Neural cell (in vitro differentiated cells): Measurements from ENCODE around the gene DPYD. TPM values are rescaled to one million over a fixed set of nuclear protein-coding genes. Genes with fewer than 3 reads are reported as not detected.

Experiments used
- H2AFZ ChIP-seq: fragments of 200-600, 300-800 bp; sonication (generic), shearing (Covaris generic); 2 replicates; pipeline ENCODE4 v1.6.0; 2014; ENCODE audit warnings: low read depth, mild to moderate bottlenecking, antibody characterized with exemption, low read length, moderate library complexity
- H3F3A ChIP-seq: fragments of 200-600 bp; shearing (Covaris generic); 2 replicates; pipeline ENCODE4 v1.6.1; 2016; ENCODE audit warnings: mild to moderate bottlenecking, moderate library complexity, mixed read lengths, antibody characterized with exemption, low read length; ENCODE audit not compliant: insufficient read depth, poor library complexity, severe bottlenecking
- H3K27ac ChIP-seq: fragments of 200-600, 300-800 bp; sonication (generic), shearing (Covaris generic); 2 replicates; pipeline ENCODE4 v1.5.1; 2014; ENCODE audit warnings: mild to moderate bottlenecking, low read length, moderate library complexity
- H3K27me3 ChIP-seq: fragments of 300-800, 200-600 bp; sonication (generic), shearing (Covaris generic); 2 replicates; pipeline ENCODE4 v1.6.0; 2014; ENCODE audit warnings: mild to moderate bottlenecking, low read depth, low read length, moderate library complexity; ENCODE audit not compliant: insufficient read depth
- H3K36me3 ChIP-seq: fragments of 300-800, 200-600 bp; sonication (generic), shearing (Covaris generic); 2 replicates; pipeline ENCODE4 v1.5.1; 2014; ENCODE audit warnings: mild to moderate bottlenecking, antibody characterized with exemption, low read length, moderate library complexity; ENCODE audit not compliant: insufficient read depth
- H3K4me2 ChIP-seq: fragments of 300-800, 200-600 bp; sonication (generic), shearing (Covaris generic); 2 replicates; pipeline ENCODE4 v1.6.0; 2014; ENCODE audit warnings: mild to moderate bottlenecking, low read length
- H3K4me3 ChIP-seq: fragments of 300-800, 200-600 bp; sonication (generic), shearing (Covaris generic); 2 replicates; pipeline ENCODE4 v1.5.1; 2014; ENCODE audit warnings: mild to moderate bottlenecking, low read length, moderate library complexity
- H3K79me2 ChIP-seq: fragments of 200-600 bp; shearing (Covaris generic); replicated peaks from 2 replicates; pipeline ENCODE4 v1.6.0; 2014; ENCODE audit warnings: mild to moderate bottlenecking, low read length, moderate library complexity; ENCODE audit not compliant: insufficient read depth
- H3K9ac ChIP-seq: fragments of 300-800, 200-600 bp; sonication (generic), shearing (Covaris generic); 2 replicates; pipeline ENCODE4 v1.6.1; 2016; ENCODE audit warnings: mild to moderate bottlenecking, low read length, mixed read lengths
- H3K9me2 ChIP-seq: fragments of 200-600 bp; shearing (Covaris generic); 2 replicates; pipeline ENCODE4 v1.6.1; 2016; ENCODE audit warnings: mild to moderate bottlenecking, low read length, mixed read lengths; ENCODE audit not compliant: insufficient read depth
- H3K9me3 ChIP-seq: fragments of 200-600, 300-800 bp; sonication (generic), shearing (Covaris generic); 2 replicates; pipeline ENCODE4 v1.6.1; 2016; ENCODE audit warnings: mild to moderate bottlenecking, mixed run types, low read length, moderate library complexity, mixed read lengths
- H4K20me1 ChIP-seq: fragments of 200-600 bp; shearing (Covaris generic); 2 replicates; pipeline ENCODE4 v1.6.1; 2016; ENCODE audit warnings: mild to moderate bottlenecking, mixed run types; ENCODE audit not compliant: insufficient read depth
- CTCF ChIP-seq: fragments of 450-650 bp; IDR thresholded peaks from 2 replicates; pipeline ENCODE4 v1.5.1; 2014; ENCODE audit warnings: antibody characterized with exemption, mild to moderate bottlenecking, moderate library complexity; ENCODE audit not compliant: poor library complexity, severe bottlenecking
- EP300 ChIP-seq: fragments of 450-650 bp; conservative IDR thresholded peaks from 2 replicates; pipeline ENCODE4 v1.6.1; 2014; ENCODE audit warnings: antibody characterized with exemption, mild to moderate bottlenecking, moderate library complexity; ENCODE audit not compliant: poor library complexity, severe bottlenecking
- EZH2 ChIP-seq: fragments of 200-600, 300-800 bp; shearing (Covaris generic), sonication (generic); IDR thresholded peaks from 2 replicates; pipeline ENCODE4 v1.6.1; 2014; ENCODE audit warnings: antibody characterized with exemption, low read length, borderline replicate concordance, mild to moderate bottlenecking; ENCODE audit not compliant: insufficient read depth, poor library complexity, severe bottlenecking
- MXI1 ChIP-seq: fragments of 450-650 bp; conservative IDR thresholded peaks from 2 replicates; pipeline ENCODE4 v1.6.1; 2014; ENCODE audit warnings: antibody characterized with exemption, mild to moderate bottlenecking; ENCODE audit not compliant: poor library complexity, severe bottlenecking
- POLR2AphosphoS5 ChIP-seq: IDR thresholded peaks from 2 replicates; pipeline ENCODE4 v1.6.1; 2012
- RAD21 ChIP-seq: fragments of 450-650 bp; conservative IDR thresholded peaks from 2 replicates; pipeline ENCODE4 v1.6.1; 2014; ENCODE audit warnings: antibody characterized with exemption, mild to moderate bottlenecking, moderate library complexity
- REST ChIP-seq: IDR thresholded peaks from 2 replicates; pipeline ENCODE4 v1.6.1; 2012; ENCODE audit warnings: borderline replicate concordance
- SMC3 ChIP-seq: fragments of 450-650 bp; conservative IDR thresholded peaks from 2 replicates; pipeline ENCODE4 v1.6.1; 2014; ENCODE audit warnings: antibody characterized with exemption, mild to moderate bottlenecking, moderate library complexity; ENCODE audit not compliant: poor library complexity
- TAF1 ChIP-seq: IDR thresholded peaks from 2 replicates; pipeline ENCODE4 v1.6.1; 2012; ENCODE audit warnings: low read depth
- polyA plus RNA-seq: library from polyadenylated mRNA; depleted of rRNA; stranded (reverse); fragments of >200 nt; gene quantifications from 2 replicates; pipeline ENCODE4 v1.2.3, GENCODE V29; 2014

Gene DPYD
- polyA plus RNA-seq, 1 donor from 2014 or later = 6.7 TPM

DNA sequence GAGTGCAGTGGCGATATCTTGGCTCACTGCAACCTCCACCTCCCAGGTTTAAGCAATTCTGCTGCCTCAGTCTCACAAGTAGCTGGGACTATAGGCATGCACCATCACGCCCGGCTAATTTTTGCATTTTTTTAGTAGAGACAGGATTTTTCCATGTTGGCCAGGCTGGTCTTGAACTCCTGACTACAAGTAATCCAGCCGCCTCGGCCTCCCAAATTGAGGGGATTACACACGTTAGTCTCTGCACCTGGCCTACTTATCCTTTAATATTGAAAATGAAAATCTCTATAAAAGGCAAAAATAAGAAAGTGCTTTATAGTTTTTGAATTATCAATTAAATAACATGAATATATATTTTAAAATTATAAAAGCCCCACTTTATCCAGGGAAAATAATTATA, 190.6 kb downstream of the DPYD start:
- Histone ChIP-seq H3K4me2 (no peak overlapping the region), H3K27me3 (no peaks in the 10 kb centered on the region), H3K9ac (no peak overlapping the region), H3K27ac (no peak overlapping the region), H2AFZ (no peak overlapping the region), H3K4me3 (no peak overlapping the region), H3K9me2 (no peaks in the 10 kb centered on the region), H3K9me3 (no peaks in the 10 kb centered on the region), H4K20me1 (no peaks in the 10 kb centered on the region), H3K79me2 (no peaks in the 10 kb centered on the region), H3F3A (no peaks in the 10 kb centered on the region), H3K36me3 (no peaks in the 10 kb centered on the region)
- no peak for TF ChIP-seq REST
- TF ChIP-seq POLR2AphosphoS5 = no peak
- no peak for TF ChIP-seq RAD21
- no peak for TF ChIP-seq TAF1
- no peak for TF ChIP-seq SMC3
- no peak for TF ChIP-seq MXI1
- TF ChIP-seq EZH2 = no peak
- no peak for TF ChIP-seq EP300
- TF ChIP-seq CTCF = no peak

DNA sequence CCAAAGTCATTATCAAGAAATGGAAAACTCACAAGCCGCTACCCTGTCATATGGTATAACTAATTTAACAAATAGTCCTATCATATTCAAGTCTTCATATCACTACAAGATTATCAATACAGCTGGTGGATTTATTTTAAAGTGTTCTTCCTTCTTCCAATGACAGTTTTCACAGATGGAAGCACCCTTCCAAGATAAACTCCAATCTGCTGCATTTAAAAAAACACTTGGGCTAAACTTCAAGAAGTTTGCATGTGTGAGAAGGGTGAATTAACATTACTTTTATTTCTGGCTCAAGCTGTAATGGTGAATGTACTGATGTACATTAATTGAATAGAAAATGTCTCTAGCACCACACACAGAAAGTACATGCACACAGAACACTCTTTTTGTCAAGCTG, 192.4 kb downstream of the DPYD start:
- Histone ChIP-seq H3K4me2 (no peak overlapping the region), H2AFZ (no peak overlapping the region), H3K9me2 (no peaks in the 10 kb centered on the region), H4K20me1 (no peaks in the 10 kb centered on the region), H3K27ac (no peak overlapping the region), H3K36me3 (no peaks in the 10 kb centered on the region), H3K9ac (no peak overlapping the region), H3K79me2 (no peaks in the 10 kb centered on the region), H3K27me3 (no peaks in the 10 kb centered on the region), H3F3A (no peaks in the 10 kb centered on the region), H3K9me3 (no peaks in the 10 kb centered on the region), H3K4me3 (no peak overlapping the region)
- TF ChIP-seq TAF1 = no peak

- no peak overlapping the region for H2AFZ ChIP-seq
- H3K9me3 ChIP-seq = no peaks in the 10 kb centered on the region
- TF ChIP-seq TAF1 = no peak
- no peak for TF ChIP-seq POLR2AphosphoS5
- no peak for TF ChIP-seq EZH2
- TF ChIP-seq SMC3 = no peak
- no peak for TF ChIP-seq CTCF
- TF ChIP-seq RAD21 = no peak
- TF ChIP-seq EP300 = no peak
- no peak for TF ChIP-seq REST
- no peak for TF ChIP-seq MXI1
- no peaks in the 10 kb centered on the region for H3K27me3 ChIP-seq
- no peak overlapping the region for H3K27ac ChIP-seq
- H3K9ac ChIP-seq = no peak overlapping the region
- no peaks in the 10 kb centered on the region for H3F3A ChIP-seq
- no peaks in the 10 kb centered on the region for H4K20me1 ChIP-seq
- H3K36me3 ChIP-seq = no peaks in the 10 kb centered on the region
- H3K4me3 ChIP-seq = no peak overlapping the region
- H3K4me2 ChIP-seq = no peak overlapping the region
- no peaks in the 10 kb centered on the region for H3K79me2 ChIP-seq
- H3K9me2 ChIP-seq = no peaks in the 10 kb centered on the region
These were observed 193.8 kb downstream of the DPYD start for GRCh38 chr1:97727029-97727428.
